GM12878 (cell line): Measurements from ENCODE around the gene MRPL55. TPM values are rescaled to one million over a fixed set of nuclear protein-coding genes. Genes with fewer than 3 reads are reported as not detected.

Experiments used
- ATAC-seq: fragments of 200-7000 bp; cut with Tn5 transposase; 3 replicates; pipeline ENCODE4 v1.9.1; 2020; ENCODE audit warnings: mild to moderate bottlenecking, moderate library complexity
- BruUV-seq: library from RNA; stranded (reverse); fragments of 400-500 nt; replicated peaks from 2 replicates; lab custom pipeline; 2021; lab: Mats Ljungman, UMichigan
- CTCF ChIA-PET: fragments of 300-600 bp; sonication (Branson Sonifier 250); formaldehyde crosslinking; extraction: SDS; loops from one replicate; lab custom pipeline; 2021; ENCODE audit warnings: inconsistent platforms; lab: Yijun Ruan, JAX
- POLR2A ChIA-PET: fragments of 350-600 bp; formaldehyde crosslinking; extraction: SDS; loops from one replicate; lab custom pipeline; 2021; ENCODE audit warnings: inconsistent platforms; lab: Charles Lee
- RAD21 ChIA-PET: fragments of 300-600 bp; sonication (Branson Sonifier 250); formaldehyde crosslinking; loops from one replicate; lab custom pipeline; 2023; ENCODE audit warnings: antibody characterized with exemption; ENCODE audit not compliant: unreplicated experiment; lab: Charles Lee
- SMC1A ChIA-PET: fragments of 300-600 bp; sonication (Branson Sonifier 250); formaldehyde crosslinking; loops from one replicate; lab custom pipeline; 2023; ENCODE audit not compliant: unreplicated experiment, uncharacterized antibody; lab: Charles Lee
- DNase-seq: peaks from one replicate; pipeline ENCODE4 v3.0.0-alpha.2; 2011; ENCODE audit warnings: low read depth, low spot score
- FAIRE-seq: peaks from 3 replicates; lab custom pipeline; 2011; peaks lifted over from hg19 to GRCh38; lab: Jason Lieb, UNC
- H2AFZ ChIP-seq: 2 replicates; pipeline ENCODE4 v1.6.0; 2011; ENCODE audit warnings: low read depth, low read length, control low read depth; ENCODE audit not compliant: control insufficient read depth
- H3K27ac ChIP-seq: 2 replicates; pipeline ENCODE4 v1.5.1; 2011; ENCODE audit warnings: control low read depth; ENCODE audit not compliant: control insufficient read depth, insufficient read depth
- H3K27me3 ChIP-seq, 2 experiments: replicated peaks in 1 of 2; 2 replicates each; pipeline versions ENCODE4 v1.6.0 to v1.6.1; 2011; ENCODE audit warnings: low read length in 1 of 2; ENCODE audit not compliant: control insufficient read depth in 2 of 2, insufficient read depth in 2 of 2
- H3K36me3 ChIP-seq, 2 experiments: 2 replicates each; pipeline ENCODE4 v1.5.1; 2011; ENCODE audit warnings: low read length in 1 of 2; ENCODE audit not compliant: control insufficient read depth in 2 of 2, insufficient read depth in 2 of 2
- H3K4me1 ChIP-seq: 2 replicates; pipeline ENCODE4 v1.6.1; 2011; ENCODE audit warnings: mild to moderate bottlenecking, low read length, moderate library complexity, mixed read lengths; ENCODE audit not compliant: control insufficient read depth, insufficient read depth
- H3K4me2 ChIP-seq: 2 replicates; pipeline ENCODE4 v1.6.0; 2011; ENCODE audit warnings: control low read depth; ENCODE audit not compliant: control insufficient read depth, insufficient read depth
- H3K4me3 ChIP-seq: fragments of 200-600 bp; sonication (generic); 2 replicates; pipeline ENCODE4 v1.5.1; 2016
- H3K79me2 ChIP-seq: 2 replicates; pipeline ENCODE4 v1.6.0; 2011; ENCODE audit warnings: low read length; ENCODE audit not compliant: control insufficient read depth, insufficient read depth
- H3K9ac ChIP-seq: 2 replicates; pipeline ENCODE4 v1.8.0; 2011; ENCODE audit warnings: low read length, control low read depth, mixed read lengths; ENCODE audit not compliant: control insufficient read depth, insufficient read depth
- H3K9me3 ChIP-seq: replicated peaks from 3 replicates; pipeline ENCODE4 v1.5.1; 2011; ENCODE audit warnings: mild to moderate bottlenecking, low read length; ENCODE audit not compliant: control insufficient read depth, insufficient read depth
- H4K20me1 ChIP-seq: 2 replicates; pipeline ENCODE4 v1.6.0; 2011; ENCODE audit not compliant: control insufficient read depth, insufficient read depth
- HDGF ChIP-seq: fragments of 450-650 bp; IDR thresholded peaks from 2 replicates; pipeline ENCODE4 v1.6.1; 2016; ENCODE audit warnings: antibody characterized with exemption
- JUNB ChIP-seq: IDR thresholded peaks from 2 replicates; pipeline ENCODE4 v1.6.1; 2016; ENCODE audit warnings: antibody characterized with exemption, mild to moderate bottlenecking
- NBN ChIP-seq: fragments of 450-650 bp; IDR thresholded peaks from 2 replicates; pipeline ENCODE4 v1.6.1; 2016
- RELA ChIP-seq: fragments of 450-650 bp; IDR thresholded peaks from 2 replicates; pipeline ENCODE4 v1.8.0; 2014; ENCODE audit warnings: borderline replicate concordance; ENCODE audit not compliant: partially characterized antibody
- SMAD5 ChIP-seq: IDR thresholded peaks from 2 replicates; pipeline ENCODE4 v1.6.1; 2016; ENCODE audit warnings: antibody characterized with exemption, low read depth
- TARDBP ChIP-seq: IDR thresholded peaks from 2 replicates; pipeline ENCODE4 v1.6.1; 2016; ENCODE audit warnings: borderline replicate concordance
- YY1 ChIP-seq: IDR thresholded peaks from 2 replicates; pipeline ENCODE4 v1.6.1; 2011; ENCODE audit warnings: low read depth, mild to moderate bottlenecking, low read length
- ZBTB40 ChIP-seq: fragments of 450-650 bp; IDR thresholded peaks from 2 replicates; pipeline ENCODE4 v1.6.1; 2016; ENCODE audit warnings: mild to moderate bottlenecking, moderate library complexity, borderline replicate concordance
- WGBS: methylation state at CpG from one replicate; pipeline ENCODE4 v1.1.6; 2016; ENCODE audit warnings: low lambda C conversion rate; ENCODE audit not compliant: insufficient replicate concordance, insufficient coverage; ENCODE audit errors: missing lambda C conversion rate; 5-methylcytosine and 5-hydroxymethylcytosine counted together
- in situ Hi-C: fragments of 300-500 bp; cut with MboI; formaldehyde crosslinking; loops from 9 replicates; pipeline ENCODE4 v1.14.3; 2018; ENCODE audit warnings: mixed read lengths
- intact Hi-C: fragments of 100-400 bp; cut with micrococcal nuclease; formaldehyde crosslinking; loops from one replicate; pipeline ENCODE4 v1.14.2; 2022; ENCODE audit not compliant: unreplicated experiment
- polyA plus RNA-seq, 11 experiments: library from polyadenylated mRNA; depleted of rRNA in 4 of 11; unstranded in 6 of 11; stranded (reverse) in 5 of 11; fragments of >200 nt; fragmentation: Nextera tagmentation in 4 of 11; fragmentation: Illumina TruSeq in 1 of 11; extraction: Ambion mirVana in 4 of 11; extraction: Trizol in 1 of 11; gene quantifications; 1 replicate in 1 of 11; 2 replicates in 10 of 11; pipeline versions ENCODE4 v1.2.1 to v1.2.3, GENCODE V29; 2011 to 2016; ENCODE audit warnings: inconsistent platforms in 2 of 11, missing spikeins in 2 of 11, low read depth in 1 of 11
- total RNA-seq, 4 experiments: library from RNA; depleted of rRNA in 3 of 4; stranded (reverse); fragments of >200 nt in 3 of 4; fragmentation: Illumina TruSeq in 1 of 4; extraction: Trizol in 1 of 4; gene quantifications; 2 replicates each; pipeline versions ENCODE4 v1.2.1 to v1.2.3, GENCODE V29; 2013 to 2021
- TF ChIP-seq, protein P1 (sequence below): fragments of 150-350 bp; IDR thresholded peaks from 2 replicates; pipeline ENCODE4 v1.6.1; 2016; ENCODE audit warnings: low read depth, low read length

Gene MRPL55
- total and polyA plus RNA-seq, 10 of the 15 experiments (the other 5 are each of a cell fraction or from before 2014, with no cell fraction given): 15.1 to 143 (median 55.8) TPM

DNA sequence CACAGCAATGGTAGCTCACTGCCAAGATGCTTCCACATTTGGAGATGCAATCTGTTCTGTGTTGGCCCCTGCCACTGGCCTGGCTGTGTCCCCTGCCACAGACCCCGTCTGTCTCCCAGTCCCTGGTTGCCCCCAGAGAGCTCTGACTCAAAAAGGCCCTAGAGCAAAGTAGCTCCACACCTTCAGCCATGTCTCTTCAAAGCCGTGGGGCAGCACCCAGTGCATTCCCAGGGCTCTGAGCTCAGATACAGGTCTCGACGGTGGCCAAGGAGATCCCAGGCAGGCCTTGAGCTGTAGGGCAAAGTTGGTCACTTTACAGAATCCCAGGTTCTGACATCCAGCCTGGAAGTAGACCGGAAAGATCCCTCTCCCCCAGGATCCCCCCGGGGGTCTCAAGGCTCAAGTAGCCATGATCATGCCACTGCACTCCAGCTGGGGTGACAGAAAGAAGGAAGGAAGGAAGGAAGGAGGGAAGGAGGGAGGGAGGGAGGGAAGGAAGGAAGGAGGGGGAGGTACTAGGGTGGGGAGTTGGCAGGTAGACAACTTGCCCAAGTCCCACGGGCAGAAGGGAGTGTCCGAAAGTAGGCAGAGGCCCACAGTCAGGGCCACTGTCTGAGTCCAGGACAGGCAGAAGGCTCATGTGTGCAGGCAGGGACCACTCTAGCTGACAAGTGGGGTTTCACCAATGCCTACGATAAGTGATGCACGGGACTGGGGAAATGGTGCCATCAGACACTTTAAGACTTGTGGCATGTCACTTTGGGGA is 31.4 kb downstream of the MRPL55 start:
- Histone ChIP-seq H3K27ac (no peak overlapping the region), H3K79me2 (peaks cover 33% of the 10 kb centered on the region), H3K27me3 (no peaks in the 10 kb centered on the region), H3K9me3 (no peaks in the 10 kb centered on the region), H3K36me3 (no peaks in the 10 kb centered on the region), H3K4me3 (no peak overlapping the region), H3K4me2 (no peak overlapping the region), H3K4me1 (peaks cover 4% of the 10 kb centered on the region; the same call in 1 of the 2 replicates), H3K9ac (no peak overlapping the region), H4K20me1 (peaks cover 3% of the 10 kb centered on the region; the same call in 1 of the 2 replicates), H2AFZ (no peak overlapping the region)
- no TSS peak for BruUV-seq
- ChIA-PET CTCF (interaction anchor here (0.5 kb wide), 1 partner anchor 80 kb away, joined by 3 read pairs; no protein-coding TSS in a partner anchor), SMC1A (interaction anchor here (0.8 kb wide), 1 partner anchor 78 kb away, joined by 3 read pairs; no protein-coding TSS in a partner anchor), POLR2A (no interaction called here), RAD21 (no interaction called here)
- DNase-seq: no peak
- 46% methylated on average over 10 of the region's 10 CpGs for WGBS
- no peak for FAIRE-seq
- in situ Hi-C loops (no loop called here), intact Hi-C loops (loop anchor here (10.0 kb wide), 1 partner anchor 313 kb away; no protein-coding TSS in a partner anchor)
- TF ChIP-seq SMAD5 (no peak), TARDBP (no peak), RELA (no peak), HDGF (no peak), ZBTB40 (no peak), YY1 (no peak), NBN (no peak), JUNB (no peak)
- TF ChIP-seq, protein P1, sequence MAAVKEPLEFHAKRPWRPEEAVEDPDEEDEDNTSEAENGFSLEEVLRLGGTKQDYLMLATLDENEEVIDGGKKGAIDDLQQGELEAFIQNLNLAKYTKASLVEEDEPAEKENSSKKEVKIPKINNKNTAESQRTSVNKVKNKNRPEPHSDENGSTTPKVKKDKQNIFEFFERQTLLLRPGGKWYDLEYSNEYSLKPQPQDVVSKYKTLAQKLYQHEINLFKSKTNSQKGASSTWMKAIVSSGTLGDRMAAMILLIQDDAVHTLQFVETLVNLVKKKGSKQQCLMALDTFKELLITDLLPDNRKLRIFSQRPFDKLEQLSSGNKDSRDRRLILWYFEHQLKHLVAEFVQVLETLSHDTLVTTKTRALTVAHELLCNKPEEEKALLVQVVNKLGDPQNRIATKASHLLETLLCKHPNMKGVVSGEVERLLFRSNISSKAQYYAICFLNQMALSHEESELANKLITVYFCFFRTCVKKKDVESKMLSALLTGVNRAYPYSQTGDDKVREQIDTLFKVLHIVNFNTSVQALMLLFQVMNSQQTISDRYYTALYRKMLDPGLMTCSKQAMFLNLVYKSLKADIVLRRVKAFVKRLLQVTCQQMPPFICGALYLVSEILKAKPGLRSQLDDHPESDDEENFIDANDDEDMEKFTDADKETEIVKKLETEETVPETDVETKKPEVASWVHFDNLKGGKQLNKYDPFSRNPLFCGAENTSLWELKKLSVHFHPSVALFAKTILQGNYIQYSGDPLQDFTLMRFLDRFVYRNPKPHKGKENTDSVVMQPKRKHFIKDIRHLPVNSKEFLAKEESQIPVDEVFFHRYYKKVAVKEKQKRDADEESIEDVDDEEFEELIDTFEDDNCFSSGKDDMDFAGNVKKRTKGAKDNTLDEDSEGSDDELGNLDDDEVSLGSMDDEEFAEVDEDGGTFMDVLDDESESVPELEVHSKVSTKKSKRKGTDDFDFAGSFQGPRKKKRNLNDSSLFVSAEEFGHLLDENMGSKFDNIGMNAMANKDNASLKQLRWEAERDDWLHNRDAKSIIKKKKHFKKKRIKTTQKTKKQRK: no peak
- no peak for ATAC-seq
